SK-MEL-5 (cell line): ENCODE results near the gene TDRD12. TPM values are rescaled to one million over a fixed set of nuclear protein-coding genes. Genes with fewer than 3 reads are reported as not detected.
"Not testable (repeated sequence)": the region's sequence is repeated elsewhere in the genome, so short reads cannot be mapped to it uniquely, and the experiment has no call there.

Experiments used
- DNase-seq: peaks from one replicate; pipeline ENCODE4 v3.0.0-alpha.2; 2016; ENCODE audit warnings: low read depth, low spot score
- in situ Hi-C: cut with HindIII; loops from 2 replicates; pipeline ENCODE4 v1.10.0; 2016; ENCODE audit warnings: low sequenced_read_pairs, high pct_unique_total_duplicates, low pct_unique_long_range_greater_than_20kb
- total RNA-seq: library from RNA; depleted of rRNA; stranded (reverse); fragments of >200 nt; shearing (Covaris generic); gene quantifications from 2 replicates; pipeline ENCODE4 v1.2.3, GENCODE V29; 2014

Gene TDRD12
- total RNA-seq, 1 experiment from 2014 or later, result not detected

DNA sequence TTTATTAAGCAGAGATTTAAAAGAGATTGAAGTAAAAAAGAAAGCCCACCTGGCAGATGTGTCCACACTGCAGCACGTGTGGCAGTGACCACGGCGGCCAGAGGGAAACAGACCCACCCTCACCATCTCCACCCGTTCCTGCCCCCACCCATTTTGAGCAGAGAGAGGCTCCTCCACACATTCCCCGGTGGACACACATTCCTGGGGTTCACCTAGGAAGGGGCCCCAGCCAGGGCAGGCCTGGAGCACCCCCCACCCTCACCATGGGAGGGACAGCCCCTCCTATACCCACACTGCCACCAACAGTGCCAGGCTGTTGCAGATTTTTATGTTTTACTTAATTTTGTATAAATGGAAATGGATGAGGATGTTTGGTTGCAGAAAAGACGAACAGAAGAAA, 95.1 kb downstream of the TDRD12 start:
- in situ Hi-C loops, result no loop called here
- DNase-seq, result no peak

DNA sequence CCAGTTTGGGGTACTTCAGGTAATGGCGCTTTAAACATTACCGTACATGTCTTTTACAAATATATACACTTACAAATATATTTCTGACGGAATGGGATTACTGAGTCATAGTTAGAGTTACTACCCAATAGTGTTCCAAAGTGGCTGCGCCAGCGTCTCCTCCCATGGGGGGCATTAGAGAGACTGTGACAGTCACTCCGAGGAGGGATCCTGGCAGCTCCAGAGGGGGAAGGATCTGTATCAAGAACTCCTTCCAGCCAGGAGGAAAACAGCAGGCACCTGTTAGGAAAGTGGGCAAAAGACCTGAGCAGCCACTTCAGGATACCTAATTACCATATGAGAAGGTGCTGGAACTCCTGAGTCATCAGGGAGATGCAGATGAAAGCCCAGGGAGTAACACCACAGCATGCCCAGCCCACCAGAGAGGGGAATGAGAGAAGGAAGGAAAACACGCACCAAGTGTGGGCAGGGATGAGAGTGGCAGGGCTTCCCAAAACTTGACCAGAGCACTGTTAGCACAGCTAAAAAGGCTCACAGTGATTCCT, 97.1 kb downstream of the TDRD12 start:
- no peak for DNase-seq
- in situ Hi-C loops, result no loop called here

DNA sequence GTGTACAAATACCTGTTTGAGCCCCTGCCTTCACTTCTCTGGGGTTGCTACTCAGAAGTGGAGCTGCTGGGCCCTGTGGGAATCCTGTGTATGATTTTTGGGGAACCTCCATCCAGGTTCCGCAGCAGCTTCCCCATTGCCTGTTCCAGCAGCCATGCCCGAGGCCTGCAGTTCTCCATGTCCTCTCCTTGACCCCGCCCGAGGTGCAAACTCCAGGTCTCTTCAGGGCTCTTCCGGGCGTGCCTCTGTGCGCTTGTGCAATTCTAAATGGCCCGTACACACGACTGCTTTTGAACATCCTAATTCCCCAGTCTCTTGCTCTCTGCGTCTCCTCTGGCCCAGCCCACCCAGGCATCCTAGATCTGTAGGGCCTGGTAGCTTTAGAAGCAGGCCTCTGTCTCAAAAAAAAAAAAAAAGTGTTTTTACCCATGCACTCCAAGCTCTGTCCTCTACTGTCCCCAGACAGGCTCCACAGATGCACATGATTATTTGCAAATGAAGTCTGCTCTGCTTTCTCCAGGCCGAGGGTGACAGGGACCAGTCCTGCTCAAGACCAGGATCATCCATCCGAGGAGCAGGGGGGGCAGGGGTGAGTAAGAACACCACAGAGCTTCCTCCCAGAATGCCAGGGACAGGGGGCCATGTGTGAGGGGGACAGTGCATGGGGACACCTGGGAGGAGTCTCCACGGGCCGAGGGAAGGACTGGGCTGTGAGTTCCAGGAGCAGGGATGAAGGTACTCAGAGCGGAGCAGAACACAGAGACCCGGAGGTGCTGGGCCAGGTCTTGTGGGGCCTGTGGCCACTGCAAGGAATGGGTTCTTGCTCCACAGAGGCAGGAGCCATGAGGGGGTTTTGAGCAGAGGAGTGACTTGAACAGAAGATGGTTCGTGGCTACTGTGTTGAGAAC, 98.3 kb downstream of the TDRD12 start:
- in situ Hi-C loops, result no loop called here
- DNase-seq, result no peak

DNA sequence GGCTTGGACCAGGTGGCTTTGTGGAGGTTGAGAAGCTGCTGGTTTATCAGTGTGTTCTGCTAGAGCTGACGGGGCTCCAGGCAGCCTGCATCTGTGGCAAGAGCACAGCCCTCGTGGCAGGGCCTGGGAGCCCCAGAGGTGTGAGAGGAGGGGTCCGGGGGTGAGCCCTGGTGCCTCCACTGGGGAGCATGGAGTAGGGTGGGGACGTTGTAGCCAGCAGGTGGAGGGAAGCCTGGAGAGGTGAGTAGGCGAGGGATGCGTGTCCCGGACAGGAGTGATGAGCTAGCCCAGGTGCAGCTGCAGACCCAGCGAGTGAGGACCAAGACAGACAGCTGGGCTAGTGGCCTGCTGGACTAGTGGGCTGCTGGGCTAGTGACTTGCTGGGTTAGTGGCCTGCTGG, 99.0 kb downstream of the TDRD12 start:
- DNase-seq, result no peak
- in situ Hi-C loops, result no loop called here

DNA sequence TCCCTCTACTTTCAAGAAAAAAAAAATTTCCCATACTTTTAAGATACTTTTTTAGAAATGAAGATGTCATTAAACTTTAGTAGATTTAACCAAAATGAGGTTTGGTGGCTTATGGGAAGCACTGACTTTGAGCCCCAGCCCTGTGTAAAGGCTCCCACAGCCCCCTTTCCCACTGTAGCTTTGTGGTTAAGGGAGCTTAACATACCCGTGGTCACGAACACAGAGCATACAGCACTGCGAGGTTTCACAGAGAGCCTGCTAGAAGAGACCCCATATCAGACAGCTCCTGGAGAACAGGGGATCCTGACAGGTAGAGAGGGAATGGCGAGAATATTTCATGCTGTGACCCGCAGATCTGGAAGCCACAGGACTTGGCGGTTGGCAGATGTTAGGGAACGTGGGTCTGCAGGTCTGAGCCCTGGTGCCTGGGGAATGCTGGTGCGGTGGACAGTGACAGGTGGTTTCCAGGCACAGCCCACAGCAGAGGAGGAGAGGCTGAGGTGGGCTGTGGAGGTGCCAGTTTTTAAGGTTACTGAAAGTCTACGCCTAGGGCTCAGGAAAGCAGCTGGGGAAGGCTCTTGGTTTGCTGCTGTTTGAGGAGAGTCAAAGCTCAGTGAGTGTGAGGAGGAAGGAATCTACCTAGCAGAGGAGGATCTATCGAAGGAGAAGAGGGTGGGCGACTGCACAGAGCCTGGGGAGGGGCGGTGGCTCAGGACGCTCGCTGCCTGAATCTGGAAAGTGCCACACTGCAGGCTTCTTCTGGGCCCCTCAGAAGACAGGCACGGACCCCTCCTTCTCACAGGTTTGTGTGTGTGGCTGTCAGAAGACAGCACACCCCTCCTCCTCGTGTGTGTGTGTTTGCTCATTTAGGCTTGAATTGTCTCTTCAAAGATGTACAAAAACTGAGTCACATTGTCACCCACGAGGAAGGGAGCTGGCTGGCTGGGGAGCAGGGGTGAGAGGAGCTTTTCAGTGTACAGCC, 100.1 kb downstream of the TDRD12 start:
- in situ Hi-C loops, result no loop called here
- DNase-seq, result no peak

DNA sequence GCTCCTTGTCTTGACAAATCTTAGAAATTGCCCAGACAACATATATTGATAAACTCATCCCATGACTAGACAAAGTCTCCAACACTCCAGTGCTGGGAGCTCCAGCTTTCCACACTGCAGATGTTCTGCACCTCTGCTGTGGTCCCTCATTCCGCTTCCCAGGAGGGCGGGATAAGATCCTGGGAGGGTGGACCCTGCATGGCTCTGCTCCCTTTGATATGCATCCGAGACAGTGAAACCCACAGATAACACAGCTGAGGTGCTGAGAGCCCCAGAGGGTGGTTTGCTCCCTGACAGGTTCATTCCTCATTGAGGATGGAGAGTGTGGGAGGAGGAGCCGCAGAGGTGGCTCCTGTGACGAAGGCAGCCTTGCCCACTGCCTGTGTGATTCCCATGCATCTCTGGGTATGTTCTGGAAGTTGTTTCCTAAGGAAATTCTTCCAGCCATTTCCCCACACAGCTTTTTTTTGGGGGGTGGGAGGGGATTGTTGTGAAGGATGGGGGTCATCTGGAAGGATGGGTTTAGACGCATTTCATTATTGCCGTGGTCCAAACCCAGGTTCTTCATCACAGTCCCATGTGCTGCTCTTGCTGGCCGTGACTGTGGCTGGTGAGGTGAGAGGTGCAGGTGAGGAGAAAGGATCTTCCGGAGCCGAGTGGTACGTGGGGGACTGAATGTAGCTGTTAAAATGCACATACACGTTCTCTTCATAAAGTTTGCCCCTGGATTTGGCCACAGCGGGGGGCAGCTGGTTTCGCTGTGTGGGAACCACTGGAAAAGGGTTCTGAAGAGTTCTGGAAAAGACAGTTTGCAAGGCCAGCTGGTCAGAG, 103.6 kb downstream of the TDRD12 start:
- no peak for DNase-seq
- in situ Hi-C loops, result no loop called here

DNA sequence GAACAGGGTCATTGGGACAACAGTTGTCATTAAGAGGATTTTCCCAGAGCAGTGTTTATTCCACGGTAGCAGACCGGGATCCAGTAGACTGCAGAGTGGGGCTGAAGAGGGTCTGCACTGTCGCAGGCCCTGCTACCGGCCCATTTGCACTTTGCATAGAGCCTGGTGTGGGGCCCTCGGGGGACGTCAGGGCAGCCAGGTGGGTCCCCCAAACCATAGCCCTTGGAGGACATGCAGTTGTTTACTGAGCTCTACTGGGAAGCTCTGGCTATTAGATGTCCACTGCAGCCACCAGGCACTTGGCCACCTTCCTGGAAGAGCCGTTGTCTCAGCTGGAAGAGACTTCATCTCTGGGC, 104.2 kb downstream of the TDRD12 start:
- no peak for DNase-seq

DNA sequence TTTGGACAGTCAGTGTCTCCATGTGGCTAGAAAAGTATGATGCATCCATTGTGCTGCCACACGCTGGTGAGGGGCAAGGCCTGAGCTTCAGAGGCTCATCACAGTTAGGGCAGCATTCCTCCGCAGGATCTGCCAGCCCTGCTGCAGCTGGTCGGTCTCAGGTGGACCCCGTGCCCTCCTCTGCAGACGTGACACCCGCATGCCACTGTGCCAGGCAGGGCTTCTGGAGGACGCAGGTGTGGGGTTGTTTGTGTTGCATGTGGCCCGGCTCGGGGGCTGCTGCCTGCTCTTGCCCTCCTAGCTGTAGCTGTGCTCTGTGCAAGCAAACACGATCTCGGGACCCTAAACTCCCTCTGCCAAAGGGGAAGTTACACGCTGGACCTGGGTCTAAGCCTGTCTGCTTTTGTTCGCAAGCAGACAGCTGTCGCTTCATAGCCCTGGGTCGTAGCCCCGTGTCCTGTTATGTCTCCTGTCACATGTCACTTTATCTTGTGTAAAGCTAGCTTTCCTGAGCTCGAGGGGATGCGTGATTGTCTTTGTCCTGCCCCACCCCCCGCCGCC, 104.7 kb downstream of the TDRD12 start:
- in situ Hi-C loops, result no loop called here
- no peak for DNase-seq

More for the DNA sequence above, 104.2 kb downstream of the TDRD12 start:
- in situ Hi-C loops, result no loop called here

DNA sequence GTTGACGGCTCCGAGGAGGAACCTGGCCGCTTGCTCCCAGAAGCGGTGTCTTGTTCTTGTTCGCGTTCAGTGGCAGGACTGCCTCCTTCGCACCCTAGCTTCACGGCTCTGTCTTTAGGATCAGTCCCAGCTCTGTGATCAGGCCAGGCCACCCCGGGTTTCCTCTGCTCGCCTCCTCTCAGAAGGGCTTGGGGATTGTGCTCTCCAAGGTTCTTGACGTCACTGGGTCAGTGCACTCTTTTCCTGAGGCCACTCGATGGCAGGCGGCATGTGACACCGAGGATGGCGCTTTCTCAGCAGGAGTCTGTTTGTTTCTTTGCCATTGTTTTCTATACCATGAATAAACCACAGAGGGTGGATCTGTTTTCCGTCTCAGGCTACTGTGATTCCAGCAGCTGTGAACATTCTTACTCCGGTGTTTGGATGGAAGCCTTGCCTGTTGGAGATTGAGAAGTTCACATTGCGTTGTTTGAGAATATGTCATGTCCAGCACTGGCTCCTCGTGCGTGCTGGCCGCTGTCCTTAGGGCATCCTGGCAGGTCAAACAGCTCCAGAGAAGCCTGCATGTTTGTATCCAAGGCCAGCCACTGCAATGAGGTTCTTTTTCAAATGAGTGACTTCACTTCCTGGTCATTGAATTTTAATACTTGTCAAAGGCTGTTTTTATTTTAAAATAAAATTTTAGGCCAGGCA, 105.5 kb downstream of the TDRD12 start:
- peak; percentile 27 for DNase-seq
- in situ Hi-C loops, result no loop called here

DNA sequence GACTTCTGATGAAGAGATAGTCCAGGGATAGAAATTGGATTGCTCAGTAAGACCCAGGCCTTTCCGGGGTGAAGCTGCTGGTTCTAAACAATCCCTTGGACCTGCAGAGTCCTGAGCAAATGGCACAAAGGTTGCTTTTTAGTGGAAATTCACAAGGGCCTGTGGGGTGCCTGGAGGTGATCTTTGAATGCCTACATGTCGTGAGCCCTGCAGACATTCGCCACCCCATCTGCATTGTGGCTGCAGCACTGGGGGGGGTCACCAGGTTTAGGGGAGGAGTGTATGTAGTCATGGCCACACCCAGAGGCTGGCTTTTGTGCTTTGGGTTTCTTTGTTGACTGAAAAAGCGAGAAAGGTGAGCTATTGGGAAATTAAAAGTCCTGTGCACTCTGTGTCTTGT, 108.6 kb downstream of the TDRD12 start:
- in situ Hi-C loops, result no loop called here
- DNase-seq, result no peak

DNA sequence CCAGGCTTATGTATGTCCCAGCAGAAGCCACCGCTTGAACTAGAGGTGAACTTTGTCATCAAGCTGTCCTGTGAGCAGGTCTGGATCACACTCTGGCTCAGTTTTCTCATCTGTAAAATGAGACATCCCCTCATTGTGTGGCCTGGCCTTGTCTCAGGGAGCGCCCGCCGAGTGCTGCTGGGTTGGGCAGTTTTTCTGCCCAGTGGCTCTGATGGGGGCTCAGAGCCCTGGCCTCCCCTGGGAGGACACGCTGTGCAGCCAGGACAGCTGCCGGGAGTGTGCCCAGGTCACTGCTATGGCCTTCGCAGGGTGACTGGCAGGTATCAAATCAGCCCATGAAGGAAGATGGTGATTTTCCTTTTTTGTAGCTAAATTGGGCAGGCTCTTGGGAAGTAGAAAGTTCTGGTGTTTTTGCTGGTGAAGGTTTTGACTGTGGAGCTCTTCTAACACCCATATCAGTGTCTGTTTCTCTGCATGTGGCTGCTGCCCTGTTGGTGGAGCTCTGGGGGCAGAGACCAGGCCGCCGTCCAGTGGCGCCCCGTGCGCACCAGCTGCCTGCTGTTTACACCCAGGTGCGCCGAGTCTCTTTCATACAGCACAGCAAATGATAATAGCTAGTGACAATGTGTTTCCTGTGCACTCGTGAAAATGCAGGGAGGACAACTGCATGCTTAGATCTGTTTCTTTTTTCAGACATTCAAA, 109.2 kb downstream of the TDRD12 start:
- no peak for DNase-seq
- in situ Hi-C loops, result no loop called here

DNA sequence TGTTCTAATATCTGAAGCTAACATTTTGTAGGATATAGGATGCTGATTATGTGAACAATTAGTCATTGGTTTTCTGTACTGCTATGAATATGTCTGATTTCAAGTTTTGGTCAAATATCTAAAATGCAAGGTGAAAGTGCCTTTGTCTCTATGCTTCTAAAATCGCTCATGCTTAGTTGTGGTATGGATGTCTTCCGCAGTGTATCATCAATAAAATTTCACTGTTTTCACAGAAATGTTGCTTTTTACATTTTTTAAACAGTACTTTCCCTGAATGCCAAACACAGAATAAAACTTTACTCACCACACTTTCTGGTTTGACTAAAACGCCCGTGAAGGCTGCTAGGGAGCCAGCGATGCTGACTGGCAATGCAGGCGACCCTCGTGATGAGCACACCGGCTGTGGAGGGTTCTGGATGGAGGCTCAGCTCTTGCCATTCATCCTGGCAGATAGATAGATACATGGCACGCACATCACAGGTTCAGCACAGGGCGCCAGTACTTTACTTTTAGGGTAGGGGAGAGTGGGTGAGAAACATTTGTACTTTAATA, 109.9 kb downstream of the TDRD12 start:
- in situ Hi-C loops, result no loop called here
- no peak for DNase-seq

DNA sequence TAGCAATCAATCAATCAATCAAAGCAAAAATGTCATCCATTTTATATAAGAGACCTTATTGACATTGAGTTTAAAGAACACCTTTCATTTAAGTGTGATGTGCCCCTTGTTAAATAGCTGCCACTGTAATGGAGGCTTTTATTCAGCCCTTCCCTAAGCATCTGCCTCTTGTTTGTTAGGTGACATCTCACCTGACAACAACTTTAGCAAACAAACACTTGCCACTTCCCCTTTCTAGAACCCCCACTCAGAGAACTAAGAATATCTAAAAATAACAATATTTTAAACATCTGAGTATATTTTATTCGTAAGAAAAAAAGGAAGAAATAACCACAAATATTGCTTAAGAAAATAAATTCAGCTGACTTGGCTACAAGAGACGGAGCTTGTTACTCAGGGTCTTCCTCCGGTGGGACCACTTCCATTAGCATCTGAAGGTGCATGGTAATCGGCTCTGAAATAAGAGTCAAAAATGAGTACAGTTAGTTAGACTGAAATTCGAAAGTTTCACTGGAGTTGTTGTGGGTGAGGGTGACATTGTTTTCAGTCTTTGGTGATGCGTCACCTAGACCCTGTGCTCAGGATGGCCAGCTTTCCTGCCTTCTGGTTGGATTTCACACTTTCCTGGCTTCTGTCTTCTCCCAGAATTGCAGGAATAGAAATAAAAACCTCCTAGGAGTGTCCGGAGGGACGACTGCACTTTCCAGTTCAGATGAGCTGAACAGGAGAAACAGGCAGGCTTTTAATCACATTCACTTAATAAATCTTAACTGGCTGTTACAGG, 110.9 kb downstream of the TDRD12 start:
- in situ Hi-C loops, result no loop called here
- DNase-seq, result no peak

DNA sequence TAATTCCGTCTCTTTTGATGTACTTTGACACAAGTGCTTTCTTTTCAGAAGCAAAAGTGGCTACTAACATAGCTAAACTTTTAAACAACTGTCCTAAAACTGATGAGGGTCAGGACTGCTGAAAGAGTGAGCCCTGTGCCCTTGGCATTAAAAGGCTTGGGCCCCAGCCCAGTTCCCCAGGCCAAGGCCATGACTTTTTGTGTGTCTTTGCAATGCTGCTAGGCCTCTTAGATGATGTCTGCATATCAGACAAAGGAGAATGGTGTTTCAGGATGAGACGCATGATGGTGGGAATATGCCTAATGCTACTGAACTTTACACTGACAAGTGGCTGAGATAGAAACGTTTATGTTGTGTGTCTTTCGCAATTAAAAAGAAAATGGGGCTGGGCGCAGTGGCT, 112.0 kb downstream of the TDRD12 start:
- in situ Hi-C loops, result no loop called here
- DNase-seq, result no peak

DNA sequence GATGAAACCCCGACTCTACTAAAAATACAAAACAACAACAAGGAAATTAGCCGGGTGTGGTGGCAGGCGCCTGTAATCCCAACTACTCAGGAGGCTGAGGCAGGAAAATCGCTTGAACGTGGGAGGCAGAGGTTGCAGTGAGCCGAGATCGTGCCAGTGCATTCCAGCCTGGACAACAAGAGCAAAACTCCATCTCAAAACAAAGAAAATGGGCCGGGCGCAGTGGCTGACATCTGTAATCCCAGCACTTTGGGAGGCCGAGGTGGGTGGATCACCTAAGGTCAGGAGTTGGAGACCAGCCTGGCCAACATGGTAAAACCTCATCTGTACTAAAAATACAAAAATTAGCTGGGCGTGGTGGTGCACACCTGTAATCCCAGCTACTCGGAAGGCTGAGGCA, 112.5 kb downstream of the TDRD12 start:
- DNase-seq, in situ Hi-C loops: not testable (repeated sequence)
